ENCODE results near the gene EI24.

Gene EI24

GRCh38 chr11:125566235-125566634 is 3.0 kb upstream of the EI24 start:
- no peak for TF ChIP-seq CTCF (IDR thresholded peaks at IDR 0.05)

GRCh38 chr11:125569915-125570621 is 791 bp downstream of the EI24 start:
- TF ChIP-seq CTCF (IDR thresholded peaks at IDR 0.05) = no peak

- no peak for TF ChIP-seq CTCF (IDR thresholded peaks at IDR 0.05)
These were observed 1.7 kb downstream of the EI24 start for GRCh38 chr11:125570952-125571351.

GRCh38 chr11:125572916-125573315 is 3.6 kb downstream of the EI24 start:
- TF ChIP-seq CTCF (IDR thresholded peaks at IDR 0.05) = no peak

- no peak for TF ChIP-seq CTCF (IDR thresholded peaks at IDR 0.05)
These were observed 9.5 kb downstream of the EI24 start for GRCh38 chr11:125578783-125579182.

- no peak for TF ChIP-seq CTCF (IDR thresholded peaks at IDR 0.05)
These were observed 10.5 kb downstream of the EI24 start for GRCh38 chr11:125579811-125580210.

- TF ChIP-seq CTCF (IDR thresholded peaks at IDR 0.05) = no peak
These were observed 14.2 kb downstream of the EI24 start for GRCh38 chr11:125583496-125583895.

GRCh38 chr11:125585487-125585886 is 16.2 kb downstream of the EI24 start:
- no peak for TF ChIP-seq CTCF (IDR thresholded peaks at IDR 0.05)

Data from LNCAP (cell line).